Mucosa of stomach (tissue), 1 donor: ENCODE data around the gene POU2F3.

Experiments
- H3K27me3 ChIP-seq: one replicate; pipeline ENCODE4 v1.7.0; 2013; ENCODE audit warnings: mild to moderate bottlenecking, low read length; ENCODE audit not compliant: control insufficient read depth, insufficient read depth
- H3K36me3 ChIP-seq: one replicate; pipeline ENCODE4 v1.7.0; 2013; ENCODE audit warnings: low read length; ENCODE audit not compliant: control insufficient read depth, insufficient read depth
- H3K4me1 ChIP-seq: one replicate; pipeline ENCODE4 v1.7.0; 2013; ENCODE audit warnings: mild to moderate bottlenecking, low read length; ENCODE audit not compliant: control insufficient read depth, insufficient read depth
- H3K4me3 ChIP-seq: one replicate; pipeline ENCODE4 v1.7.0; 2013; ENCODE audit warnings: low read length
- H3K9ac ChIP-seq: one replicate; pipeline ENCODE4 v1.7.0; 2013; ENCODE audit warnings: mild to moderate bottlenecking, low read length, moderate library complexity
- H3K9me3 ChIP-seq: one replicate; pipeline ENCODE4 v1.7.0; 2013; ENCODE audit warnings: mild to moderate bottlenecking, low read length, moderate library complexity; ENCODE audit not compliant: control insufficient read depth
- donor health status: Pancreatic carcinoma.

The POU2F3 gene

GRCh38 chr11:120233207-120233803, 6.6 kb upstream of the POU2F3 start:
- Histone ChIP-seq H3K9me3 (no peaks in the 10 kb centered on the region), H3K27me3 (peaks cover 13% of the 10 kb centered on the region), H3K36me3 (no peaks in the 10 kb centered on the region), H3K9ac (no peak overlapping the region), H3K4me3 (no peak overlapping the region), H3K4me1 (no peaks in the 10 kb centered on the region)

GRCh38 chr11:120235024-120235628, 4.8 kb upstream of the POU2F3 start:
- Histone ChIP-seq H3K9me3 (no peaks in the 10 kb centered on the region), H3K9ac (no peak overlapping the region), H3K27me3 (peaks cover 28% of the 10 kb centered on the region), H3K4me3 (no peak overlapping the region), H3K4me1 (peaks cover under 1% of the 10 kb centered on the region), H3K36me3 (no peaks in the 10 kb centered on the region)

- Histone ChIP-seq H3K4me3 (no peak overlapping the region), H3K9me3 (no peaks in the 10 kb centered on the region), H3K36me3 (no peaks in the 10 kb centered on the region), H3K4me1 (peaks cover 7% of the 10 kb centered on the region), H3K9ac (no peak overlapping the region), H3K27me3 (peaks cover 37% of the 10 kb centered on the region)
Measured at GRCh38 chr11:120236169-120237107, 3.5 kb upstream of the POU2F3 start.

- peaks cover 47% of the 10 kb centered on the region for H3K27me3 ChIP-seq
- no peak overlapping the region for H3K9ac ChIP-seq
- peaks cover 7% of the 10 kb centered on the region for H3K4me1 ChIP-seq
- no peak overlapping the region for H3K4me3 ChIP-seq
- H3K9me3 ChIP-seq = no peaks in the 10 kb centered on the region
- no peaks in the 10 kb centered on the region for H3K36me3 ChIP-seq
Measured at GRCh38 chr11:120238968-120239620, 846 bp upstream of the POU2F3 start.

GRCh38 chr11:120240866-120241265, 926 bp downstream of the POU2F3 start:
- no peaks in the 10 kb centered on the region for H3K9me3 ChIP-seq
- peaks cover 43% of the 10 kb centered on the region for H3K27me3 ChIP-seq
- no peak overlapping the region for H3K9ac ChIP-seq
- peaks cover 7% of the 10 kb centered on the region for H3K4me1 ChIP-seq
- H3K4me3 ChIP-seq = no peak overlapping the region
- H3K36me3 ChIP-seq = no peaks in the 10 kb centered on the region

- H3K27me3 ChIP-seq = peaks cover 43% of the 10 kb centered on the region
- no peak overlapping the region for H3K4me3 ChIP-seq
- no peaks in the 10 kb centered on the region for H3K36me3 ChIP-seq
- H3K9me3 ChIP-seq = no peaks in the 10 kb centered on the region
- H3K9ac ChIP-seq = no peak overlapping the region
- H3K4me1 ChIP-seq = peaks cover 7% of the 10 kb centered on the region
Measured at GRCh38 chr11:120241277-120241676, 1.3 kb downstream of the POU2F3 start.

- Histone ChIP-seq H3K9ac (no peak overlapping the region), H3K36me3 (no peaks in the 10 kb centered on the region), H3K9me3 (no peaks in the 10 kb centered on the region), H3K4me1 (peaks cover 7% of the 10 kb centered on the region), H3K27me3 (peaks cover 43% of the 10 kb centered on the region), H3K4me3 (no peak overlapping the region)
Measured at GRCh38 chr11:120243221-120243620, 3.3 kb downstream of the POU2F3 start.

- Histone ChIP-seq H3K9ac (no peak overlapping the region), H3K27me3 (peaks cover 45% of the 10 kb centered on the region), H3K4me3 (no peak overlapping the region), H3K4me1 (peaks cover 7% of the 10 kb centered on the region), H3K9me3 (no peaks in the 10 kb centered on the region), H3K36me3 (no peaks in the 10 kb centered on the region)
Measured at GRCh38 chr11:120244476-120245365, 4.8 kb downstream of the POU2F3 start.

- no peaks in the 10 kb centered on the region for H3K9me3 ChIP-seq
- peaks cover 38% of the 10 kb centered on the region for H3K27me3 ChIP-seq
- peaks cover 3% of the 10 kb centered on the region for H3K4me1 ChIP-seq
- no peak overlapping the region for H3K9ac ChIP-seq
- H3K36me3 ChIP-seq = no peaks in the 10 kb centered on the region
- no peak overlapping the region for H3K4me3 ChIP-seq
Measured at GRCh38 chr11:120245434-120245833, 5.5 kb downstream of the POU2F3 start.

GRCh38 chr11:120248551-120249278, 8.8 kb downstream of the POU2F3 start:
- Histone ChIP-seq H3K9ac (no peak overlapping the region), H3K9me3 (no peaks in the 10 kb centered on the region), H3K4me3 (no peak overlapping the region), H3K36me3 (no peaks in the 10 kb centered on the region), H3K27me3 (peaks cover 22% of the 10 kb centered on the region), H3K4me1 (no peaks in the 10 kb centered on the region)
